Vagina (tissue), 2 donors: ENCODE data around the gene BCL2L13.

Experiments used
- POLR2A ChIP-seq, 2 donors: fragments of 450-650 bp; IDR thresholded peaks; one replicate each; pipeline ENCODE4 v1.6.1; 2017; ENCODE audit warnings: antibody characterized with exemption in 2 of 2, mild to moderate bottlenecking in 2 of 2, moderate library complexity in 2 of 2
- POLR2AphosphoS5 ChIP-seq, 2 donors: sonication (generic); formaldehyde crosslinking; IDR thresholded peaks; one replicate each; pipeline ENCODE4 v1.9.0; 2017; ENCODE audit warnings: antibody characterized with exemption in 2 of 2, mild to moderate bottlenecking in 2 of 2, low read depth in 1 of 2; ENCODE audit not compliant: insufficient read depth in 1 of 2
- TF ChIP-seq, protein P1 (sequence below), 3 experiments: fragments of 450-650 bp in 2 of 3; fragments of 200-600 bp in 1 of 3; sonication (generic) in 1 of 3; IDR thresholded peaks; one replicate each; pipeline ENCODE4 v1.5.1; 2017 to 2019; ENCODE audit warnings: antibody characterized with exemption in 3 of 3, mild to moderate bottlenecking in 2 of 3, moderate library complexity in 2 of 3

DNA sequence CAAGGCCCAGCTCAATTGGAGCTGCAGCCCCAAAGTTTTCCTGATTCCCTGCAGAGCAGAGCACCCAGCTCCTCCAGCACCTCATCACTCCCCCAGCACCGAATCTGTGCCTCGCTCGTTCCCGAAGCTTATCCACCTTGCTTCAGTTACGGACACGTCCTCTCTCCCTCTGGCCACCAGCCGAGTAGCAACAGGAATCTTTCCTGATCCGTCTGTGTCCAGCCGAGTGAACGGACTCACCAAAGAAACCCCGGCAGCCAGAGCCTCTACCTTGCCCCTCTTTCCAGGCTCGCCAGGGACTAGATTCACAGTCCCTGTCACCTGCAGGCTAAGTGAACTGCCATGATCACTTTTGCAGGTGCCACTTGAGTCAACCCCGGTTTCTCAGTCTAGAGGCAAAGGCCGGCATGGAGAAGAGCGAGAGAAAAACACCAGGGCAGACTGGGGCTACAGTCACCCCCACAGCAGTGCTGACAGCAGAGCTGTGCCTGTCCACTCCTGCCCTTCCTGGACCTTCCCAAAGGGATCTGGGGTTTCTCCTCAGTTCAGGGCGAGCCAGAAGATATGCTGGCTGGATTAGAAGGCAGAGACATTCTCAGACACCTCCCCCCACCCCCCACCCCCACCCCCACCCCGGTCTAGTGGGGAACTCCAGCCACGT, 103.4 kb downstream of the BCL2L13 start:
- TF ChIP-seq, protein P1, sequence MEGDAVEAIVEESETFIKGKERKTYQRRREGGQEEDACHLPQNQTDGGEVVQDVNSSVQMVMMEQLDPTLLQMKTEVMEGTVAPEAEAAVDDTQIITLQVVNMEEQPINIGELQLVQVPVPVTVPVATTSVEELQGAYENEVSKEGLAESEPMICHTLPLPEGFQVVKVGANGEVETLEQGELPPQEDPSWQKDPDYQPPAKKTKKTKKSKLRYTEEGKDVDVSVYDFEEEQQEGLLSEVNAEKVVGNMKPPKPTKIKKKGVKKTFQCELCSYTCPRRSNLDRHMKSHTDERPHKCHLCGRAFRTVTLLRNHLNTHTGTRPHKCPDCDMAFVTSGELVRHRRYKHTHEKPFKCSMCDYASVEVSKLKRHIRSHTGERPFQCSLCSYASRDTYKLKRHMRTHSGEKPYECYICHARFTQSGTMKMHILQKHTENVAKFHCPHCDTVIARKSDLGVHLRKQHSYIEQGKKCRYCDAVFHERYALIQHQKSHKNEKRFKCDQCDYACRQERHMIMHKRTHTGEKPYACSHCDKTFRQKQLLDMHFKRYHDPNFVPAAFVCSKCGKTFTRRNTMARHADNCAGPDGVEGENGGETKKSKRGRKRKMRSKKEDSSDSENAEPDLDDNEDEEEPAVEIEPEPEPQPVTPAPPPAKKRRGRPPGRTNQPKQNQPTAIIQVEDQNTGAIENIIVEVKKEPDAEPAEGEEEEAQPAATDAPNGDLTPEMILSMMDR (IDR thresholded peaks at IDR 0.05): no peak
- TF ChIP-seq POLR2AphosphoS5 (IDR thresholded peaks at IDR 0.05; ENCODE audit: insufficient read depth in 1 of 2, low read depth in 1 of 2) (no peak), POLR2A (IDR thresholded peaks at IDR 0.05) (no peak)
